Spleen (tissue), 11 donors: Measurements from ENCODE around the gene TJP1. TPM values are rescaled to one million over a fixed set of nuclear protein-coding genes. Genes with fewer than 3 reads are reported as not detected.

Experiments used
- DNase-seq: peaks from one replicate; pipeline ENCODE4 v3.0.0-alpha.2; 2020
- H3K27ac ChIP-seq, 8 donors: fragments of 200-600 bp; sonication (generic) in 7 of 8; 1 replicate in 4 of 8; 2 replicates in 4 of 8; pipeline versions ENCODE4 v1.5.0 to v1.8.0; 2016 to 2021; ENCODE audit warnings: inconsistent platforms in 4 of 8, mild to moderate bottlenecking in 4 of 8, moderate library complexity in 1 of 8
- H3K27me3 ChIP-seq, 7 donors: fragments of 200-600 bp; sonication (generic) in 6 of 7; replicated peaks in 1 of 7; 1 replicate in 4 of 7; 2 replicates in 3 of 7; pipeline versions ENCODE4 v1.5.0 to v1.8.0; 2016 to 2021; ENCODE audit warnings: inconsistent platforms in 3 of 7, mild to moderate bottlenecking in 1 of 7
- H3K36me3 ChIP-seq, 6 donors: fragments of 200-600 bp; sonication (generic) in 5 of 6; 1 replicate in 4 of 6; 2 replicates in 2 of 6; pipeline versions ENCODE4 v1.5.0 to v1.8.0; 2016 to 2021; ENCODE audit warnings: inconsistent platforms in 2 of 6
- H3K4me1 ChIP-seq, 6 donors: fragments of 200-600 bp; sonication (generic) in 5 of 6; 1 replicate in 3 of 6; 2 replicates in 3 of 6; pipeline versions ENCODE4 v1.5.0 to v1.8.0; 2016 to 2021; ENCODE audit warnings: inconsistent platforms in 3 of 6
- H3K4me3 ChIP-seq, 8 donors: fragments of 200-600 bp; sonication (generic) in 7 of 8; 1 replicate in 4 of 8; 2 replicates in 4 of 8; pipeline versions ENCODE4 v1.5.0 to v1.8.0; 2016 to 2021; ENCODE audit warnings: inconsistent platforms in 4 of 8, mild to moderate bottlenecking in 4 of 8, moderate library complexity in 2 of 8
- H3K9me3 ChIP-seq, 8 donors: fragments of 200-600 bp; sonication (generic) in 7 of 8; 1 replicate in 4 of 8; 2 replicates in 4 of 8; pipeline versions ENCODE4 v1.5.0 to v1.8.0; 2016 to 2021; ENCODE audit warnings: inconsistent platforms in 4 of 8
- POLR2A ChIP-seq, 3 donors: fragments of 450-650 bp; IDR thresholded peaks; one replicate each; pipeline ENCODE4 v1.5.1; 2017; ENCODE audit warnings: antibody characterized with exemption in 3 of 3, mild to moderate bottlenecking in 1 of 3
- POLR2AphosphoS5 ChIP-seq, 3 donors: sonication (generic); formaldehyde crosslinking; IDR thresholded peaks; one replicate each; pipeline ENCODE4 v1.5.1; 2017; ENCODE audit warnings: antibody characterized with exemption in 3 of 3
- WGBS, 5 donors: extraction: QIAGEN DNeasy Blood & Tissue Kit in 3 of 5; methylation state at CpG; one replicate each; pipeline versions ENCODE4 v1.1.5 to v1.1.7; 2013 to 2018; 5-methylcytosine and 5-hydroxymethylcytosine counted together
- intact Hi-C: fragments of 100-400 bp; cut with DNase I; formaldehyde crosslinking; loops from one replicate; pipeline ENCODE4 v1.15.0; 2023; ENCODE audit warnings: low total_unique reads
- polyA plus RNA-seq, 3 donors: library from polyadenylated mRNA; stranded (reverse); fragments of 200-250 nt; gene quantifications; one replicate each; pipeline ENCODE4 v1.2.1, GENCODE V29; 2013
- total RNA-seq, 7 donors: library from RNA; depleted of rRNA in 3 of 7; stranded (reverse); fragments of >200 nt in 3 of 7; fragmentation: NEBNext Ultra II Directional in 4 of 7; extraction: Animal tissue kit (Norgen Biotek cat#: 25700) in 4 of 7; gene quantifications; one replicate each; pipeline versions ENCODE4 v1.1.0 to v1.2.1, GENCODE V29; 2016 to 2021
- TF ChIP-seq, protein P1 (sequence below), 11 experiments: fragments of 200-600 bp in 7 of 11; fragments of 450-650 bp in 4 of 11; sonication (generic) in 4 of 11; IDR thresholded peaks in 8 of 11; conservative IDR thresholded peaks in 3 of 11; 1 replicate in 7 of 11; 2 replicates in 4 of 11; pipeline versions ENCODE4 v1.4.0 to v1.8.0; 2016 to 2021; ENCODE audit warnings: antibody characterized with exemption in 11 of 11, inconsistent platforms in 4 of 11, mild to moderate bottlenecking in 1 of 11
- donor health status: healthy with polysubstance abuse.
- donor health status: DM: no; HTN: no; CAD: no; lungs with moderate emphysema.
- donor health status: DM: no; HTN: no; CAD: no.
- donor health status: Bipolar disorder and iron deficiency.
- donor health status: healthy.
- donor health status: DM: no; HTN: no; CAD: no.
- donor health status: DM: yes; HTN: yes; CAD: no.

TJP1 gene
- total and polyA plus RNA-seq, 10 donors: 2.9 to 71.8 (median 49.7) TPM

DNA sequence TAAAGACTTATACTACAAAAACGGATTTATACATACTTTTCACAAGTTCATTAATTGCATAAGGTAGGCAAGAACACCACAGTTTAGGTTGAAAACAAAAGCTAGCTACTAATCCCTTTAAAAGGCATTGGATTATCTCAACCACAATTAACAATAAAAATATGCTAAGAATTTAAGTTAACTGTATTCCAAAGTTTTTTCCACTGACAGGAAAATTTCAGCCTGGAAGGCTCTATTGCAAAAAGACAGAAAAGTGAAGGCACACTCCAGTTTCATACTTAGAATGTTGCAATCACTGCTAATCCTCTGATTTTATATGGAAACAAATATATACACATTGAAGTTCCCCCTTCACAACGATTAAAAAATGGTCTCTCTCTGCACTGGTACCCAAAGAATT, 71.5 kb downstream of the TJP1 start:
- Histone ChIP-seq H3K4me3 (no peak overlapping the region), H3K36me3 (no peaks in the 10 kb centered on the region), H3K27me3 (peaks cover 0 to 5% (median 0%) of the 10 kb centered on the region in 7 donors), H3K9me3 (peaks cover 0 to 4% (median 0%) of the 10 kb centered on the region in 8 donors), H3K4me1 (no peaks in the 10 kb centered on the region), H3K27ac (no peak overlapping the region)
- intact Hi-C loops: no loop called here
- 51 to 72% (median 57%) methylated on average over 2 of the region's 2 CpGs for WGBS, 5 donors
- TF ChIP-seq POLR2A (IDR thresholded peaks at IDR 0.05): no peak
- TF ChIP-seq, protein P1, sequence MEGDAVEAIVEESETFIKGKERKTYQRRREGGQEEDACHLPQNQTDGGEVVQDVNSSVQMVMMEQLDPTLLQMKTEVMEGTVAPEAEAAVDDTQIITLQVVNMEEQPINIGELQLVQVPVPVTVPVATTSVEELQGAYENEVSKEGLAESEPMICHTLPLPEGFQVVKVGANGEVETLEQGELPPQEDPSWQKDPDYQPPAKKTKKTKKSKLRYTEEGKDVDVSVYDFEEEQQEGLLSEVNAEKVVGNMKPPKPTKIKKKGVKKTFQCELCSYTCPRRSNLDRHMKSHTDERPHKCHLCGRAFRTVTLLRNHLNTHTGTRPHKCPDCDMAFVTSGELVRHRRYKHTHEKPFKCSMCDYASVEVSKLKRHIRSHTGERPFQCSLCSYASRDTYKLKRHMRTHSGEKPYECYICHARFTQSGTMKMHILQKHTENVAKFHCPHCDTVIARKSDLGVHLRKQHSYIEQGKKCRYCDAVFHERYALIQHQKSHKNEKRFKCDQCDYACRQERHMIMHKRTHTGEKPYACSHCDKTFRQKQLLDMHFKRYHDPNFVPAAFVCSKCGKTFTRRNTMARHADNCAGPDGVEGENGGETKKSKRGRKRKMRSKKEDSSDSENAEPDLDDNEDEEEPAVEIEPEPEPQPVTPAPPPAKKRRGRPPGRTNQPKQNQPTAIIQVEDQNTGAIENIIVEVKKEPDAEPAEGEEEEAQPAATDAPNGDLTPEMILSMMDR (IDR thresholded peaks at IDR 0.05 in 8 of 11, conservative IDR thresholded peaks at IDR 0.05 in 3 of 11): no peak
- no peak for TF ChIP-seq POLR2AphosphoS5 (IDR thresholded peaks at IDR 0.05)
- no peak for DNase-seq

DNA sequence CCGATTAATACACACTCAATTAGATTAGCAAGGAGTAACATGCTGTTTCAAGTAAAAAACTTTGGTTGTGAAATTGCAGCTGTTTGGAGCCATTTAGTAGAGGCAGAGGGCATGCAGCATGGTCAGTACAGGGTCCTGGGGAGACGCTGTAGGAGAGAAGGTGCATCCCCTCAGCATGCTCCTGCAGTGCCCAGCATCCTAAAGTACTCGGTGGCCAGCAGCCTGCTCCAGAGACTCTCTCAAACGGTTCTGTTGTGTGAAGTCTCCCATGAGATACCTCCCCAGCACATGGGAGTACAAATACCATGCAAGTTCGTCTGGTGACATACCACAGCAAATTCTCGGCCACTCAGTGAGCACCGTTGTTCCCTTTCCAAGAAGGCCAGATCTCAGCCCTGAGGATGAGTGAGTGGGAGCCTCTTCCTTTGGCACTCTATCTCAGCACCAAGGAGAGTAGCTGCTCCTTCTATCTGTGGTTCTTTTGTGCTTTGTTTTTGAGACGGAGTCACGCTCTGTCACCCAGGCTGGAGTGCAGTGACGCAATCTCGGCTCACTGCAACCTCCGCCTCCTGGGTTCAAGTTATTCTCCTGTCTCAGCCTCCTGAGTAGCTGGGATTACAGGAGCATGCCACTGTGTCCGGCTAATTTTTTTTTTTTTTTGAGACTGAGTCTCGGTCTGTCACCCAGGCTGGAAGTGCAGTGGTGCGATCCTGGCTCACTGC, 72.7 kb downstream of the TJP1 start:
- intact Hi-C loops: loop anchor here (5.0 kb wide), 1 partner anchor 178 kb away; no protein-coding TSS in a partner anchor
- TF ChIP-seq POLR2AphosphoS5 (IDR thresholded peaks at IDR 0.05): no peak
- TF ChIP-seq, protein P1 (IDR thresholded peaks at IDR 0.05 in 8 of 11, conservative IDR thresholded peaks at IDR 0.05 in 3 of 11): no peak
- no peak for TF ChIP-seq POLR2A (IDR thresholded peaks at IDR 0.05)
- Histone ChIP-seq H3K9me3 (peaks cover 0 to 4% (median 0%) of the 10 kb centered on the region in 8 donors), H3K27me3 (peaks cover 0 to 5% (median 0%) of the 10 kb centered on the region in 7 donors), H3K36me3 (no peaks in the 10 kb centered on the region), H3K4me1 (no peaks in the 10 kb centered on the region), H3K4me3 (no peak overlapping the region), H3K27ac (no peak overlapping the region)
- 79 to 87% (median 84%) methylated on average over 15 of the region's 15 CpGs for WGBS, 5 donors
- DNase-seq: no peak

DNA sequence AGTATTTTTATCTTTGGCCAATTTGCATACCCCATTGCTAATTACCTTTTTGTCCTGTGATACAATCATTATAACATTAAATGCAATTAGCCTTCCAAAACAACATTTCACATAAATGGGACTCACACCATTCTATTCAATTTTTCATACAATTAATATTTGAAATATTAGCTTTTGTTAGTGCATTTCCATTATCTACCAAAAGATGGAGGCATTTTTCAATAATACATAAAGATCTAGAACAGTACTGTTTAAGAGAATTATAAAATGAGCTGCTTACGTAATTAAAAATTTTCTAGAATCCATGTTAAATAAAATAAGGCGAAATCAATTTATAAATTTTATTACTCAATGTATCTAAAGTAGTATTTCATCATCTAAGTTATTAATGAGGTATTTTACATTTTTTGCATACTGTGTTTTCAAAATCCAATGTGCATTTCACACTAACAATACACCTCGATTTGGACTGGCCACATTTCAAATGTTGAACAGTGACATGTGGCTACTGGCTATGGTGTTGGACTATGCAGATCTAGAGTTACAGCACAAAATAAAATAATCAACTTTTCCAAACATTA, 74.3 kb downstream of the TJP1 start:
- H3K4me1 ChIP-seq: no peaks in the 10 kb centered on the region
- peaks cover 0 to 5% (median 0%) of the 10 kb centered on the region in 7 donors for H3K27me3 ChIP-seq
- intact Hi-C loops: loop anchor here (5.0 kb wide), 1 partner anchor 179 kb away; no protein-coding TSS in a partner anchor
- DNase-seq: no peak
- no peak overlapping the region for H3K27ac ChIP-seq
- 56 to 77% (median 65%) methylated on average over 3 of the region's 3 CpGs for WGBS, 5 donors
- no peaks in the 10 kb centered on the region for H3K36me3 ChIP-seq
- H3K4me3 ChIP-seq: no peak overlapping the region
- no peak for TF ChIP-seq POLR2A (IDR thresholded peaks at IDR 0.05)
- TF ChIP-seq, protein P1 (IDR thresholded peaks at IDR 0.05 in 8 of 11, conservative IDR thresholded peaks at IDR 0.05 in 3 of 11): peak in 7 of 11 experiments; percentile 19 to 43 (median 33)
- H3K9me3 ChIP-seq: no peaks in the 10 kb centered on the region

DNA sequence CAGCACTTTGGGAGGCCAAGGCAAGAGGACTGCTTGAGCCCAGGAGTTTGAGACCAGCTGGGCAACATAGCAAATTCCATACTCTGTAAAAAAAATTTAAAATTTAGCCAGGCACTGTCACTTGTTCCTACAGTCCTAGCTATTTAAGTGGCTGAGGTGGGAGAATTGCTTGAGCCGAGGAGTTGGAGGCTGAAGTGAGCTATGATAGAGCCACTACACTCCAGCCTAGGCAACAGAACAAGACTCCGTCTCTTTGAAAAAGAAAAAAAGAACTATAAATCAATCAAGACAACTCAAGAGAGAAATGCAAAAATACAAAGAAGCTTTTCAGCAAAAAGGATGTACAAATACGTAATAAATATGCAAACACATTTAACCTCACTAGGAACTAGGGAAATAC, 78.8 kb downstream of the TJP1 start:
- no peak for TF ChIP-seq POLR2A (IDR thresholded peaks at IDR 0.05)
- TF ChIP-seq, protein P1 (IDR thresholded peaks at IDR 0.05 in 8 of 11, conservative IDR thresholded peaks at IDR 0.05 in 3 of 11): no peak
- TF ChIP-seq POLR2AphosphoS5 (IDR thresholded peaks at IDR 0.05): no peak
- 87 to 94% (median 88%) methylated on average over 3 of the region's 3 CpGs for WGBS, 5 donors
- Histone ChIP-seq H3K36me3 (peaks cover 0 to 8% (median 0%) of the 10 kb centered on the region in 6 donors), H3K4me3 (no peak overlapping the region), H3K4me1 (no peaks in the 10 kb centered on the region), H3K27ac (no peak overlapping the region), H3K27me3 (no peaks in the 10 kb centered on the region), H3K9me3 (no peaks in the 10 kb centered on the region)
- intact Hi-C loops: no loop called here
- DNase-seq: no peak
